GM23338 (cell line): ENCODE measurements around the gene CCDC167. TPM values are rescaled to one million over a fixed set of nuclear protein-coding genes. Genes with fewer than 3 reads are reported as not detected.

Source experiments
- ATAC-seq: fragments of 200-7000 bp; cut with Tn5 transposase; 3 replicates; pipeline ENCODE4 v1.9.1; 2020
- DNase-seq: peaks from one replicate; pipeline ENCODE4 v3.0.0-alpha.2; 2015; ENCODE audit warnings: low spot score
- H2AFZ ChIP-seq: fragments of 200-600 bp; sonication (generic); 2 replicates; pipeline ENCODE4 v1.8.0; 2016; ENCODE audit warnings: antibody characterized with exemption, mild to moderate bottlenecking, moderate library complexity
- H3F3A ChIP-seq: fragments of 200-600 bp; sonication (generic); replicated peaks from 2 replicates; pipeline ENCODE4 v1.8.0; 2017; ENCODE audit warnings: antibody characterized with exemption, mixed run types, low read depth
- H3K27ac ChIP-seq: fragments of 200-600 bp; sonication (generic); 2 replicates; pipeline ENCODE4 v1.6.1; 2016; ENCODE audit warnings: low read depth
- H3K27me3 ChIP-seq: fragments of 200-600 bp; sonication (generic); 2 replicates; pipeline ENCODE4 v1.8.0; 2016; ENCODE audit warnings: mild to moderate bottlenecking, mixed run types, moderate library complexity; ENCODE audit not compliant: insufficient read depth
- H3K36me3 ChIP-seq: fragments of 200-600 bp; sonication (generic); 2 replicates; pipeline ENCODE4 v1.8.0; 2016; ENCODE audit warnings: mild to moderate bottlenecking; ENCODE audit not compliant: insufficient read depth
- H3K4me1 ChIP-seq: fragments of 200-600 bp; sonication (generic); 2 replicates; pipeline ENCODE4 v1.8.0; 2016; ENCODE audit warnings: mild to moderate bottlenecking, moderate library complexity; ENCODE audit not compliant: insufficient read depth
- H3K4me2 ChIP-seq: fragments of 200-600 bp; sonication (generic); 2 replicates; pipeline ENCODE4 v1.7.1; 2017; ENCODE audit warnings: mixed run types
- H3K4me3 ChIP-seq: fragments of 200-600 bp; sonication (generic); 2 replicates; pipeline ENCODE4 v1.6.1; 2016; ENCODE audit warnings: mixed run types
- H3K79me2 ChIP-seq: fragments of 200-600 bp; sonication (generic); replicated peaks from 2 replicates; pipeline ENCODE4 v1.8.0; 2017; ENCODE audit warnings: mild to moderate bottlenecking; ENCODE audit not compliant: insufficient read depth
- H3K9me2 ChIP-seq: fragments of 200-600 bp; sonication (generic); 2 replicates; pipeline ENCODE4 v1.8.0; 2017; ENCODE audit not compliant: insufficient read depth
- H4K20me1 ChIP-seq: fragments of 200-600 bp; sonication (generic); replicated peaks from 2 replicates; pipeline ENCODE4 v1.8.0; 2017; ENCODE audit warnings: mild to moderate bottlenecking; ENCODE audit not compliant: insufficient read depth
- H3K27ac Mint-ChIP-seq: 2 replicates; pipeline ENCODE4 v1.8.0; 2020; ENCODE audit warnings: inconsistent platforms, mild to moderate bottlenecking, moderate library complexity, mixed read lengths
- H3K27me3 Mint-ChIP-seq: 3 replicates; pipeline ENCODE4 v1.8.0; 2022; ENCODE audit warnings: low read depth, mild to moderate bottlenecking, moderate library complexity, mixed read lengths, inconsistent platforms; ENCODE audit not compliant: insufficient read depth, poor library complexity
- H3K36me3 Mint-ChIP-seq: 3 replicates; pipeline ENCODE4 v1.8.0; 2021; ENCODE audit warnings: low read depth, mild to moderate bottlenecking, inconsistent platforms, moderate library complexity, mixed read lengths
- H3K4me1 Mint-ChIP-seq: 3 replicates; pipeline ENCODE4 v1.8.0; 2020; ENCODE audit warnings: mild to moderate bottlenecking, inconsistent platforms, mixed read lengths
- H3K4me3 Mint-ChIP-seq: 3 replicates; pipeline ENCODE4 v1.8.0; 2021; ENCODE audit warnings: moderate library complexity, mild to moderate bottlenecking, inconsistent platforms, mixed read lengths
- H3K9me3 Mint-ChIP-seq: 3 replicates; pipeline ENCODE4 v1.8.0; 2020; ENCODE audit warnings: moderate library complexity, mild to moderate bottlenecking, inconsistent platforms, mixed read lengths
- CREB1 ChIP-seq: fragments of 250-450 bp; sonication (Bioruptor Pico); IDR thresholded peaks from 2 replicates; pipeline ENCODE4 v1.5.0; 2020; ENCODE audit warnings: low read depth, mild to moderate bottlenecking, moderate library complexity
- EZH2 ChIP-seq: fragments of 200-600 bp; sonication (generic); IDR thresholded peaks from one replicate; pipeline ENCODE4 v1.8.0; 2017; ENCODE audit warnings: antibody characterized with exemption, mild to moderate bottlenecking, low read depth; ENCODE audit not compliant: unreplicated experiment
- EZH2phosphoT487 ChIP-seq: fragments of 200-600 bp; sonication (generic); IDR thresholded peaks from one replicate; pipeline ENCODE4 v1.8.1; 2018; ENCODE audit warnings: antibody characterized with exemption; ENCODE audit not compliant: unreplicated experiment
- NANOG ChIP-seq: IDR thresholded peaks from 2 replicates; pipeline ENCODE4 v1.6.1; 2016; ENCODE audit warnings: antibody characterized with exemption, borderline replicate concordance
- STAT1 ChIP-seq: IDR thresholded peaks from one replicate; pipeline ENCODE4 v1.6.1; 2016; ENCODE audit warnings: antibody characterized with exemption; ENCODE audit not compliant: unreplicated experiment
- ZNF114 ChIP-seq: fragments of 250-450 bp; sonication (Bioruptor Pico); IDR thresholded peaks from 2 replicates; pipeline ENCODE4 v1.5.0; 2020; ENCODE audit warnings: mild to moderate bottlenecking, moderate library complexity
- polyA plus RNA-seq: library from polyadenylated mRNA; unstranded; fragments of >200 nt; fragmentation: Nextera tagmentation; extraction: Ambion mirVana; gene quantifications from 2 replicates; pipeline ENCODE4 v1.2.1, GENCODE V29; 2016
- total RNA-seq: library from RNA; depleted of rRNA; stranded (reverse); fragments of >200 nt; shearing (Covaris generic); gene quantifications from 2 replicates; pipeline ENCODE4 v1.2.3, GENCODE V29; 2014
- TF ChIP-seq, protein P1 (sequence below): IDR thresholded peaks from one replicate; pipeline ENCODE4 v1.6.1; 2018; ENCODE audit warnings: antibody characterized with exemption; ENCODE audit not compliant: unreplicated experiment
- TF ChIP-seq, protein P2 (sequence below): IDR thresholded peaks from 2 replicates; pipeline ENCODE4 v1.6.1; 2016; ENCODE audit warnings: antibody characterized with exemption
- TF ChIP-seq, protein P3 (sequence below), 2 experiments: fragments of 200-600 bp in 1 of 2; sonication (generic) in 1 of 2; conservative IDR thresholded peaks; 2 replicates each; pipeline versions ENCODE4 v1.5.1 to v1.6.1; 2016 to 2017; ENCODE audit warnings: antibody characterized with exemption in 2 of 2, low read depth in 2 of 2, mild to moderate bottlenecking in 2 of 2, moderate library complexity in 1 of 2

The CCDC167 gene
- total and polyA plus RNA-seq, 2 experiments from 2014 or later: 17.6 to 21.4 TPM

DNA sequence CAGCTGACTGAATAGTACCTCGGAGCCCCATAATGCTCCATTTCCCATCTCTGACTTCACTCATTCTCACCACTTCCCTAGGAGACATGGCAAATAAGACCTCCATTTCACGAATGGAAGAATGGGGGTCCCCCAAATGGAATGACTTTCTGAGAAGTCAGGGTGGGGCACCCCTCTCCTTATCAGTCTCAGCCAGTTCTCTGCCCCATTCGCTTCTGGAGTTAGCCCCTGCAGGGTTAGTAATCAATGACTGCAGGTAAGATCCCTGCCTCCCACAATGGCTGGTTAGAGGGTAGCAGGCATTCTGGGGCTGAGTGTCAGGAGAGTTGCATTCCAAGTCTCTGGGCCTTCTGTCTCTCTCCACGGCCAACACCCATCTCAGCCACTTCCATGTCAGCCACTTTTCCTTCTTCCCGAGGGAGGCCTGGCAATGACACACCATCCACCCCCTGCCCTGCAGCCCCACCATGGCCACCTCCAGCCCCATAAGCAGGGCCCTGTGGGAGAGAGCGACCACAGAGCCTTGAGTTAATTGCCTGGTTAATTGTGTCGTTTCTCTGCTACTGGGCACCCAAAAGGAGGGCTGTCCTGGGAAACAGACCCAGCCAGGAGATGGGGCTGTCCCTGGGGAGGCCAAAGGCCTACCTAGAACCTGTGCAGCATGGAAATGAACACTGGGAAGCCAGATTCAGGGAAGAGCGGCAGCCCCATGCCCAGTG, 13.4 kb downstream of the CCDC167 start (continued):
- TF ChIP-seq EZH2phosphoT487: no peak
- TF ChIP-seq ZNF114 (CRISPR knock-in tag): no peak
- TF ChIP-seq STAT1: no peak
- no peak for TF ChIP-seq NANOG
- TF ChIP-seq EZH2: no peak
- TF ChIP-seq, protein P1, sequence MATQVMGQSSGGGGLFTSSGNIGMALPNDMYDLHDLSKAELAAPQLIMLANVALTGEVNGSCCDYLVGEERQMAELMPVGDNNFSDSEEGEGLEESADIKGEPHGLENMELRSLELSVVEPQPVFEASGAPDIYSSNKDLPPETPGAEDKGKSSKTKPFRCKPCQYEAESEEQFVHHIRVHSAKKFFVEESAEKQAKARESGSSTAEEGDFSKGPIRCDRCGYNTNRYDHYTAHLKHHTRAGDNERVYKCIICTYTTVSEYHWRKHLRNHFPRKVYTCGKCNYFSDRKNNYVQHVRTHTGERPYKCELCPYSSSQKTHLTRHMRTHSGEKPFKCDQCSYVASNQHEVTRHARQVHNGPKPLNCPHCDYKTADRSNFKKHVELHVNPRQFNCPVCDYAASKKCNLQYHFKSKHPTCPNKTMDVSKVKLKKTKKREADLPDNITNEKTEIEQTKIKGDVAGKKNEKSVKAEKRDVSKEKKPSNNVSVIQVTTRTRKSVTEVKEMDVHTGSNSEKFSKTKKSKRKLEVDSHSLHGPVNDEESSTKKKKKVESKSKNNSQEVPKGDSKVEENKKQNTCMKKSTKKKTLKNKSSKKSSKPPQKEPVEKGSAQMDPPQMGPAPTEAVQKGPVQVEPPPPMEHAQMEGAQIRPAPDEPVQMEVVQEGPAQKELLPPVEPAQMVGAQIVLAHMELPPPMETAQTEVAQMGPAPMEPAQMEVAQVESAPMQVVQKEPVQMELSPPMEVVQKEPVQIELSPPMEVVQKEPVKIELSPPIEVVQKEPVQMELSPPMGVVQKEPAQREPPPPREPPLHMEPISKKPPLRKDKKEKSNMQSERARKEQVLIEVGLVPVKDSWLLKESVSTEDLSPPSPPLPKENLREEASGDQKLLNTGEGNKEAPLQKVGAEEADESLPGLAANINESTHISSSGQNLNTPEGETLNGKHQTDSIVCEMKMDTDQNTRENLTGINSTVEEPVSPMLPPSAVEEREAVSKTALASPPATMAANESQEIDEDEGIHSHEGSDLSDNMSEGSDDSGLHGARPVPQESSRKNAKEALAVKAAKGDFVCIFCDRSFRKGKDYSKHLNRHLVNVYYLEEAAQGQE: no peak
- TF ChIP-seq, protein P2, sequence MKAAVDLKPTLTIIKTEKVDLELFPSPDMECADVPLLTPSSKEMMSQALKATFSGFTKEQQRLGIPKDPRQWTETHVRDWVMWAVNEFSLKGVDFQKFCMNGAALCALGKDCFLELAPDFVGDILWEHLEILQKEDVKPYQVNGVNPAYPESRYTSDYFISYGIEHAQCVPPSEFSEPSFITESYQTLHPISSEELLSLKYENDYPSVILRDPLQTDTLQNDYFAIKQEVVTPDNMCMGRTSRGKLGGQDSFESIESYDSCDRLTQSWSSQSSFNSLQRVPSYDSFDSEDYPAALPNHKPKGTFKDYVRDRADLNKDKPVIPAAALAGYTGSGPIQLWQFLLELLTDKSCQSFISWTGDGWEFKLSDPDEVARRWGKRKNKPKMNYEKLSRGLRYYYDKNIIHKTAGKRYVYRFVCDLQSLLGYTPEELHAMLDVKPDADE: no peak

DNA sequence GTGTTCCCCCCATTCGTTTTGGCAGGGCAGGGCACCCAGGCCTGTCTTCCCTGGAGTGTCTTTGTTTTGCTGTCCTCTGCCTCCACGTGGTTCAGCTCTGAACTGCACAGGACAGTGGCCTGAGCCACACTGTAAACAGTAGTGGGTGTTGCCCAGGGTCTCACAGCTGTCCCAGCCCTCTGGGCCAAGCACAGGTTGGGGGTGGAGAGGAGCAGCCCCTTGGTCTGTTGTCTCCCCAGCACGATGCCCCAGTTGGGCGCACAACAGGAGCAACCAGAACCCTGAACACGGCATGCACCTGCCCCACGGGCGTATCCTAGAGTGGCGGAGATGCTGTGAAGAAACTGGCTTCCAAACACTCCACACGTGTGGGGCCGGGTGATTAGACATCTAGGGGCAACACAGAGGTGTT, 14.4 kb downstream of the CCDC167 start:
- Histone ChIP-seq H3K4me3 (no peak overlapping the region), H2AFZ (no peak overlapping the region), H3F3A (0 out of 2 replicates have a peak, but pooled peaks cover 6% of the 10 kb centered on the region), H4K20me1 (peaks cover 1% of the 10 kb centered on the region), H3K9me2 (no peaks in the 10 kb centered on the region), H3K27me3 (no peaks in the 10 kb centered on the region), H3K79me2 (no peaks in the 10 kb centered on the region), H3K4me2 (no peak overlapping the region), H3K27ac (no peak overlapping the region), H3K36me3 (no peaks in the 10 kb centered on the region), H3K4me1 (peaks cover 14% of the 10 kb centered on the region)
- Mint-ChIP-seq H3K27me3 (peaks cover 4% of the 10 kb centered on the region), H3K9me3 (no peaks in the 10 kb centered on the region), H3K4me1 (peaks cover 34% of the 10 kb centered on the region), H3K36me3 (peaks cover 6% of the 10 kb centered on the region; the same call in 1 of the 3 replicates), H3K4me3 (no peak overlapping the region), H3K27ac (no peak overlapping the region)
- TF ChIP-seq ZNF114 (CRISPR knock-in tag) (no peak), EZH2 (no peak), CREB1 (CRISPR knock-in tag) (no peak), NANOG (no peak), STAT1 (no peak)
- TF ChIP-seq, protein P1: no peak
- TF ChIP-seq, protein P3, sequence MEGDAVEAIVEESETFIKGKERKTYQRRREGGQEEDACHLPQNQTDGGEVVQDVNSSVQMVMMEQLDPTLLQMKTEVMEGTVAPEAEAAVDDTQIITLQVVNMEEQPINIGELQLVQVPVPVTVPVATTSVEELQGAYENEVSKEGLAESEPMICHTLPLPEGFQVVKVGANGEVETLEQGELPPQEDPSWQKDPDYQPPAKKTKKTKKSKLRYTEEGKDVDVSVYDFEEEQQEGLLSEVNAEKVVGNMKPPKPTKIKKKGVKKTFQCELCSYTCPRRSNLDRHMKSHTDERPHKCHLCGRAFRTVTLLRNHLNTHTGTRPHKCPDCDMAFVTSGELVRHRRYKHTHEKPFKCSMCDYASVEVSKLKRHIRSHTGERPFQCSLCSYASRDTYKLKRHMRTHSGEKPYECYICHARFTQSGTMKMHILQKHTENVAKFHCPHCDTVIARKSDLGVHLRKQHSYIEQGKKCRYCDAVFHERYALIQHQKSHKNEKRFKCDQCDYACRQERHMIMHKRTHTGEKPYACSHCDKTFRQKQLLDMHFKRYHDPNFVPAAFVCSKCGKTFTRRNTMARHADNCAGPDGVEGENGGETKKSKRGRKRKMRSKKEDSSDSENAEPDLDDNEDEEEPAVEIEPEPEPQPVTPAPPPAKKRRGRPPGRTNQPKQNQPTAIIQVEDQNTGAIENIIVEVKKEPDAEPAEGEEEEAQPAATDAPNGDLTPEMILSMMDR (conservative IDR thresholded peaks at IDR 0.05; ENCODE audit: low read depth in 2 of 2): peak; percentile 33 to 39; a peak in 3 of 4 replicates
- DNase-seq (peak; percentile 49), ATAC-seq (peak; percentile 59)
